Measurements from ENCODE around the gene SLC39A11.
"Not testable (repeated sequence)": the region's sequence is repeated elsewhere in the genome, so short reads cannot be mapped to it uniquely, and the experiment has no call there.

Gene SLC39A11

GRCh38 chr17:72901657-72902056, 190.8 kb downstream of the SLC39A11 start:
- H3K4me2 ChIP-seq = peak overlapping the region; percentile 92
- 0 out of 2 replicates have a peak, but pooled peaks cover 8% of the 10 kb centered on the region for H3K36me3 ChIP-seq
- no peak for TF ChIP-seq Cebpa-rat (IDR thresholded peaks at IDR 0.05)
- H3K27me3 ChIP-seq = no peaks in the 10 kb centered on the region
- H3K27ac ChIP-seq = peak overlapping the region; percentile 97
- peak overlapping the region; percentile 79 for H3K9ac ChIP-seq
- peaks cover 99% of the 10 kb centered on the region for H3K4me1 ChIP-seq
- no peaks in the 10 kb centered on the region for H4K20me1 ChIP-seq
- H3K9me3 ChIP-seq = peaks cover 7% of the 10 kb centered on the region
- no peak overlapping the region for H3K4me3 ChIP-seq

GRCh38 chr17:72901083-72901482, 191.4 kb downstream of the SLC39A11 start:
- H4K20me1 ChIP-seq = no peaks in the 10 kb centered on the region
- H3K4me2 ChIP-seq = peak overlapping the region; percentile 92
- peak overlapping the region; percentile 47; the same call in 1 of the 2 replicates for H3K4me3 ChIP-seq
- TF ChIP-seq Cebpa-rat (IDR thresholded peaks at IDR 0.05) = no peak
- H3K4me1 ChIP-seq = peaks cover 99% of the 10 kb centered on the region
- H3K9ac ChIP-seq = peak overlapping the region; percentile 79
- peaks cover 6% of the 10 kb centered on the region for H3K9me3 ChIP-seq
- H3K36me3 ChIP-seq = 0 out of 2 replicates have a peak, but pooled peaks cover 8% of the 10 kb centered on the region
- no peaks in the 10 kb centered on the region for H3K27me3 ChIP-seq
- H3K27ac ChIP-seq = peak overlapping the region; percentile 97

GRCh38 chr17:72900654-72900971, 191.9 kb downstream of the SLC39A11 start:
- peaks cover 95% of the 10 kb centered on the region for H3K4me1 ChIP-seq
- H3K27me3 ChIP-seq = no peaks in the 10 kb centered on the region
- H3K9me3 ChIP-seq = peaks cover 3% of the 10 kb centered on the region; the same call in 1 of the 2 replicates
- peak; percentile 46; the same call in 1 of the 2 replicates for TF ChIP-seq Cebpa-rat (IDR thresholded peaks at IDR 0.05)
- peak overlapping the region; percentile 92 for H3K4me2 ChIP-seq
- peak overlapping the region; percentile 97 for H3K27ac ChIP-seq
- H3K36me3 ChIP-seq = 0 out of 2 replicates have a peak, but pooled peaks cover 8% of the 10 kb centered on the region
- no peaks in the 10 kb centered on the region for H4K20me1 ChIP-seq
- H3K9ac ChIP-seq = peak overlapping the region; percentile 79
- H3K4me3 ChIP-seq = peak overlapping the region; percentile 47

- Histone ChIP-seq H3K27ac (peak overlapping the region; percentile 97), H3K9ac (peak overlapping the region; percentile 79), H3K27me3 (no peaks in the 10 kb centered on the region), H3K4me1 (peaks cover 77% of the 10 kb centered on the region), H3K4me3 (no peak overlapping the region), H3K36me3 (no peaks in the 10 kb centered on the region), H3K9me3 (peaks cover 3% of the 10 kb centered on the region; the same call in 1 of the 2 replicates), H4K20me1 (no peaks in the 10 kb centered on the region), H3K4me2 (peak overlapping the region; percentile 92)
- no peak for TF ChIP-seq Cebpa-rat (IDR thresholded peaks at IDR 0.05)
These were observed 193.8 kb downstream of the SLC39A11 start for GRCh38 chr17:72898725-72899124.

- H3K36me3 ChIP-seq, H3K9ac ChIP-seq, H3K9me3 ChIP-seq, H3K4me2 ChIP-seq, H3K4me3 ChIP-seq, H3K27ac ChIP-seq, H4K20me1 ChIP-seq, H3K27me3 ChIP-seq: not testable (repeated sequence)
- peaks cover 58% of the 10 kb centered on the region for H3K4me1 ChIP-seq
These were observed 196.2 kb downstream of the SLC39A11 start for GRCh38 chr17:72896288-72896687.

- Histone ChIP-seq H3K36me3 (peaks cover 28% of the 10 kb centered on the region; the same call in 1 of the 2 replicates), H3K4me3 (no peak overlapping the region), H3K9me3 (no peaks in the 10 kb centered on the region), H3K9ac (no peak overlapping the region), H3K27ac (no peak overlapping the region), H3K4me2 (no peak overlapping the region), H3K27me3 (no peaks in the 10 kb centered on the region), H3K4me1 (peaks cover 11% of the 10 kb centered on the region; the same call in 1 of the 2 replicates), H4K20me1 (no peaks in the 10 kb centered on the region)
- TF ChIP-seq Cebpa-rat (IDR thresholded peaks at IDR 0.05) = no peak
These were observed 200.9 kb downstream of the SLC39A11 start for GRCh38 chr17:72891627-72892026.

GRCh38 chr17:72890711-72891110, 201.8 kb downstream of the SLC39A11 start:
- Histone ChIP-seq H3K9me3 (no peaks in the 10 kb centered on the region; the same call in 1 of the 2 replicates), H3K4me3 (no peak overlapping the region), H3K4me1 (peaks cover 6% of the 10 kb centered on the region; the same call in 1 of the 2 replicates), H3K4me2 (no peak overlapping the region), H4K20me1 (no peaks in the 10 kb centered on the region), H3K27ac (no peak overlapping the region), H3K27me3 (no peaks in the 10 kb centered on the region), H3K36me3 (peaks cover 30% of the 10 kb centered on the region; the same call in 1 of the 2 replicates), H3K9ac (no peak overlapping the region)
- no peak for TF ChIP-seq Cebpa-rat (IDR thresholded peaks at IDR 0.05)

GRCh38 chr17:72887917-72888316, 204.6 kb downstream of the SLC39A11 start:
- Histone ChIP-seq H3K27ac (no peak overlapping the region), H3K27me3 (no peaks in the 10 kb centered on the region), H3K4me1 (no peaks in the 10 kb centered on the region), H3K36me3 (peaks cover 41% of the 10 kb centered on the region), H3K9ac (no peak overlapping the region), H3K9me3 (peaks cover 7% of the 10 kb centered on the region), H3K4me2 (no peak overlapping the region), H4K20me1 (no peaks in the 10 kb centered on the region), H3K4me3 (no peak overlapping the region)
- no peak for TF ChIP-seq Cebpa-rat (IDR thresholded peaks at IDR 0.05)

- H3K9ac ChIP-seq = no peak overlapping the region
- H3K4me3 ChIP-seq = no peak overlapping the region
- TF ChIP-seq Cebpa-rat (IDR thresholded peaks at IDR 0.05) = no peak
- H3K4me1 ChIP-seq = no peaks in the 10 kb centered on the region
- no peak overlapping the region for H3K4me2 ChIP-seq
- no peaks in the 10 kb centered on the region for H3K27me3 ChIP-seq
- peaks cover 46% of the 10 kb centered on the region for H3K36me3 ChIP-seq
- no peak overlapping the region for H3K27ac ChIP-seq
- H3K9me3 ChIP-seq = peaks cover 8% of the 10 kb centered on the region
- no peaks in the 10 kb centered on the region for H4K20me1 ChIP-seq
These were observed 205.2 kb downstream of the SLC39A11 start for GRCh38 chr17:72887322-72887721.

- H4K20me1 ChIP-seq = no peaks in the 10 kb centered on the region
- H3K4me1 ChIP-seq = no peaks in the 10 kb centered on the region
- peaks cover 8% of the 10 kb centered on the region for H3K9me3 ChIP-seq
- no peak overlapping the region for H3K9ac ChIP-seq
- no peak overlapping the region for H3K27ac ChIP-seq
- no peak for TF ChIP-seq Cebpa-rat (IDR thresholded peaks at IDR 0.05)
- no peak overlapping the region for H3K4me3 ChIP-seq
- H3K36me3 ChIP-seq = peaks cover 53% of the 10 kb centered on the region
- H3K27me3 ChIP-seq = no peaks in the 10 kb centered on the region
- H3K4me2 ChIP-seq = no peak overlapping the region
These were observed 205.9 kb downstream of the SLC39A11 start for GRCh38 chr17:72886622-72887021.

- H4K20me1 ChIP-seq = no peaks in the 10 kb centered on the region
- H3K4me3 ChIP-seq = no peak overlapping the region
- H3K9me3 ChIP-seq = peaks cover 28% of the 10 kb centered on the region
- no peak overlapping the region for H3K9ac ChIP-seq
- H3K27me3 ChIP-seq = no peaks in the 10 kb centered on the region
- H3K27ac ChIP-seq = no peak overlapping the region
- H3K4me1 ChIP-seq = no peaks in the 10 kb centered on the region
- peaks cover 62% of the 10 kb centered on the region for H3K36me3 ChIP-seq
- no peak for TF ChIP-seq Cebpa-rat (IDR thresholded peaks at IDR 0.05)
- no peak overlapping the region for H3K4me2 ChIP-seq
These were observed 208.4 kb downstream of the SLC39A11 start for GRCh38 chr17:72884066-72884465.

All from BLaER1 (cell line).